Fibroblast of gingiva (primary cell): Measurements from ENCODE around the gene STK32B.

Experiments used
- DNase-seq: peaks from one replicate; pipeline ENCODE4 v3.0.0-alpha.2; 2011; ENCODE audit warnings: low read depth

Gene STK32B

DNA sequence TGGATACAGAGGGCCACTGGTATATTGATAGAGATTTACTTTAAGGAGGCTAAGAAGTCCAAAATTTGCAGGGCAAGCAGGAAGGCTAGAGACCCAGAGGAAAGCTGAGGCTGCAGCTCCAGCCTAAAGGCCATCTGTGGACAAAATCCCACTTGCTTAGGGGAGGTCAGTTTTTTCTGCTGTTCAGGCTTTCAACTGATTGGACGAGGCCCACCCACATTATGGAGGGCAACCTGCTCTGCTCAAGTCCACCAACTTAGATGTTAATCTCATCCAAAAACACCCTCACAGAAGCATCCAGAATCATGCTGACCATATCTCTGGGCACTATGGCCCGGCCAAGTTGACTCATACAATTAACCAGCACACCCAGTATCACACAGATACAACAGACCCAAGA, 480.8 kb downstream of the STK32B start:
- no peak for DNase-seq

- no peak for DNase-seq
These were observed 488.3 kb downstream of the STK32B start for GRCh38 chr4:5539584-5539983.

DNA sequence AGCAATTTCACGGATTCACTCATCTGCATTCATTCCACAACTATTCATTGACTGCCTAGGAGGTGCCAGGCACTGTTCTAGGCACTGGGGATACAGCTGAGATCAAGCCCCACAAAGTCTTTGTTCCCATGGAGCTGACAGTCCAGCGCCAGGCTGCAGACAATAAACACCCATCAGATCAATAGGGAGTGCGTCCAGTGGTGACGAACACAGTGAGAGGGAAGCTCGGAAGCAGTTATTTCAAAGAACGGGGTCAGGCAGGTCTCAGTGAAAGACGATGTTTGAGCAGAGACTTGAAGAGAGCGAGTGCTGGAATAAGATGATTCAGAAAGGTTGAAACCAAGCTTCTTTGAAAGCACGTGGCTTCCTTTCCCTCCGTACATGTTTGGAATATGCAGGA, 489.9 kb downstream of the STK32B start:
- DNase-seq = no peak

DNA sequence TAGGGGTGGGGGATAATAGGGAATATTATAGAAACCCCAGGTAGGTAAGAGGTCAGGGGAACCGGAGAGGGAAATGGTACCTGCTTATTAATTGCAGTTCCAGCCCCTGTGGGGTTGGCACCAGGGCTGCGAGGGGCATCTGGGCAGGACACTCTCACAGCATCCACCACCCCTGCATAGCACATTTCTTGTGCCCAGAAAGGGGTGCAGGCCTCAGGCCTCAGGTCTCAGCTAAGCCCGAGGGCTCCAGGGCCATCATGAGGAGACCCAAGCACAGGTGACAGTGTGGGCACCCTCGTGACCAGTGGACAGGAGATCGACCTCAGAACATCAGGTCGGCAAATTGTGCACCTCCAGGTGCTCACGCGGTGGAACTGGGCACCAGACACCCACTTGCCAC, 492.4 kb downstream of the STK32B start:
- no peak for DNase-seq

DNA sequence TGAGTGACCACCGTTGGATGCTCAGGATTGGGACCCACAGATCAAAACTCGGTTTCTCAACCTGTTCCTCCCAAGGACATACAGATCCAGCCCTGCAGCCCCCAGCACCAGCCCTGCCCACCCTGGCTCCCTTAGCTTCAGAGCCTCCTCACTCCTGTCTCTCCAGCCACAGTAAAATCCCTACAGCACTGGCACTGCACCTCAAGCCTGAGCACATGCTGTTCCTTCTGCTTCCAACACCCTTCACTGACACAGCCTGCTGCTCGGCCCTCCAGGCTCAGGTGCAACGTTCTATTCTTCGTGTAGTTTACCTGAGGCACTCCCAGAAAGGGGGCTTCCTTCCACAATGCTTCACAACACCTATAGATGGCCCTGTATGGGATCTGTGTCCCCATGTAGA, 493.5 kb downstream of the STK32B start:
- DNase-seq = no peak

DNA sequence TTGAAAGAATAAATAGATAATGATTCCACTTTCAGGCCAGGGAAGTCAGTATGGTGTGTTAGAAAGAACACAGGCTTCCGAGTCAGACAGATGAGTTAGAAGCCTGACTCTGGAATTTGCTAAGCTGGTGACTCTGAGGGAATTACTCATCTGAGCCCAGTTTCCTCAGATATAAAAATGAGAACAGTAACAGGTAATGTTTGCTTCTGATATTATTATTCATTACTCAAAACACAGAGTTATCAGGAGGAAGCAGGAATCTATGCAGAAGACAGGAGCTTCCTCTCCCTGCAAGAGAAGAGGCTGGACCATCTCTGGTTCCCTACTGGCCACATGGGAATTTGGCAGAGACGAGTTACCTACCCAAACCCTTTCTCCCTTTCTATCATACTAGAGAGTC, 494.0 kb downstream of the STK32B start:
- no peak for DNase-seq

DNA sequence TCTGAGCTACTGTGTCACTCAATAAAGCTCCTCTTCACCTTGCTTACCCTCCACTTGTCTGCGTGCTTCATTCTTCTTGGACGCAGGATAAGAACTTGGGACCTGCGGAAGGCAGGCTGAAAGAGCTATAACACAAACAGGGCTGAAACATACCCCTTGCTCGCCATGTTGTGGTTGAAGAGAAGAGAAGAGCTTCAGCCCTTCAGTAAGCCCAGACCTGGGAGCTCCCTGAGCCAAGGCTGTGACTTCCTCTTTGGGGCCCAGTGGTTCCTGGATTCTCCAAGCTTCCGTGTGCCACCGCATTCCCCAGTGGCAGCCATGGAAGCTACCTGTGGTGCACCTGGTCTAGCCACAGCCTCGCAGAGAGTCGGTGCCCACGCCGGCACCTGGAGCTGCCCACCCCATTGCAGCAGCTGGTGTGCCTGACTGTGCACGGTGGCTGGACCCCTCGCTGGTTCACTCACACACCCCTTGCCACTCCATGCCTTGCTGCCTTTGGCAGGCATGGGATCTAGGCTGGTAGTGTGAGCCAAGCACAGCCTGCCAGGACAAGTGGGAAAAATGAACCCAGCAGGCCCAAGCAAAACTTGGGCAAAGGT, 496.5 kb downstream of the STK32B start:
- DNase-seq = no peak
